Right lobe of liver (tissue), 6 donors: Measurements from ENCODE around the gene SNX15. TPM values are rescaled to one million over a fixed set of nuclear protein-coding genes. Genes with fewer than 3 reads are reported as not detected.

ENCODE experiments used
- ATAC-seq, 4 donors: fragments of 200-7000 bp; cut with Tn5 transposase; one replicate each; pipeline ENCODE4 v1.9.1; 2020; ENCODE audit warnings: mild to moderate bottlenecking in 4 of 4, moderate library complexity in 4 of 4
- DNase-seq, 3 donors: peaks; one replicate each; pipeline ENCODE4 v3.0.0-alpha.2; 2020
- H3K27ac ChIP-seq, 3 donors: fragments of 200-600 bp; one replicate each; pipeline ENCODE4 v1.8.0; 2022
- H3K27me3 ChIP-seq, 2 donors: fragments of 200-600 bp; one replicate each; pipeline ENCODE4 v1.8.0; 2022
- H3K36me3 ChIP-seq, 4 donors: fragments of 200-600 bp; sonication (generic) in 1 of 4; one replicate each; pipeline versions ENCODE4 v1.5.1 to v1.8.0; 2017 to 2022; ENCODE audit warnings: control low read depth in 1 of 4
- H3K4me1 ChIP-seq, 4 donors: fragments of 200-600 bp; sonication (generic) in 1 of 4; one replicate each; pipeline versions ENCODE4 v1.5.1 to v1.8.0; 2017 to 2022; ENCODE audit warnings: control low read depth in 1 of 4
- H3K4me3 ChIP-seq, 3 donors: fragments of 200-600 bp; one replicate each; pipeline ENCODE4 v1.8.0; 2022
- H3K9me3 ChIP-seq, 4 donors: fragments of 200-600 bp; sonication (generic) in 1 of 4; one replicate each; pipeline versions ENCODE4 v1.5.1 to v1.8.0; 2017 to 2022; ENCODE audit warnings: control low read depth in 1 of 4
- POLR2A ChIP-seq: fragments of 450-650 bp; IDR thresholded peaks from one replicate; pipeline ENCODE4 v1.6.1; 2017; ENCODE audit warnings: antibody characterized with exemption, mild to moderate bottlenecking
- WGBS: methylation state at CpG from one replicate; pipeline ENCODE4 v1.1.6; 2018; ENCODE audit warnings: low coverage, low lambda C conversion rate; ENCODE audit not compliant: insufficient coverage; ENCODE audit errors: missing lambda C conversion rate; 5-methylcytosine and 5-hydroxymethylcytosine counted together
- intact Hi-C, 2 donors: fragments of 100-400 bp; cut with DNase I; formaldehyde crosslinking; loops; one replicate each; pipeline versions ENCODE4 v1.11.2 to v1.14.1; 2022
- total RNA-seq, 6 experiments: library from RNA; depleted of rRNA in 2 of 6; stranded (reverse); fragments of >200 nt in 2 of 6; fragmentation: NEBNext Ultra II Directional in 3 of 6; extraction: Animal tissue kit (Norgen Biotek cat#: 25700) in 3 of 6; gene quantifications; one replicate each; pipeline versions ENCODE4 v1.1.0 to v1.2.4, GENCODE V29; 2016 to 2023
- TF ChIP-seq, protein P1 (sequence below), 4 donors: fragments of 200-600 bp in 3 of 4; fragments of 450-650 bp in 1 of 4; IDR thresholded peaks; one replicate each; pipeline versions ENCODE4 v1.5.1 to v1.8.0; 2016 to 2022; ENCODE audit warnings: antibody characterized with exemption in 4 of 4, mild to moderate bottlenecking in 2 of 4
- donor health status: DM: no; HTN: yes; CAD: no.
- donor health status: DM: no; HTN: no; CAD: no.
- donor health status: DM: no; HTN: no; CAD: no.
- donor health status: DM: no; HTN: yes; CAD: no.
- donor health status: DM: no; HTN: yes; CAD: no.

Gene SNX15
- total RNA-seq, 6 experiments from 2014 or later, result 6.4 to 10.3 (median 8.7) TPM

DNA sequence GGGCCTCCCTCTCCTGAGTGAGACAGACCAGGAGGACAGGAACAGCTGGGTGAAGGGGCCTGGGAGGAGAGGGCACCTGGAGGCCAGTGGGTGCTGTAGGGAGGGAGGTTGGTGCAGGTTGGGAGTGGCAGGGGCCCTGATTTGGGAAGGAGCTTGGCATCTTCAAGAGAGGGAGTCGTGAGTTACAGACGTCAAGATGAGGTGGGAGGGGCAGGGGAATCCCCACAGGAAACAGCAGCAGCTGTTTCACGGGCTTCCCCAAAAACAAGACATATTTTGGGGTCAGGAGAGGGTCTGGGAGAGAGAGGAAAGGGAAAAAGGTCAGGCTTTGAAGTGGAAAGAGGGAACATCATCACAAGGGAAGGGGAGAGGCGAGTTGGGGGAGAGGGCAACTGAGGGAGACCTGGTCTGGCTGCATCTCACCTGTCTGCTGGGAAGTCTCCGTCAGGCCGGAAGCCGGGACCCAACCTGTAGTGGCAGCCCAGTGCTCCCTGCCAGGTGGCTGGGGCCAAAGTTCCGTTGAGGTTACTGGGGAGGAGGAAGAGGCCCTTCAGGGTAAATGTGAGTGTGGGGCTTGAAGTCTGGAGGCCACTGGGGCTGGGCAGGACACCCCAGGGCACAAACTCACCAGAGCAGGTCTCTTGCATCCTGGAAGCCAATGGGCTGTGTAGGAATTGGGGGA is 26.7 kb downstream of the SNX15 start:
- intact Hi-C loops, result no loop called here
- H3K36me3 ChIP-seq, result no peaks in the 10 kb centered on the region
- DNase-seq (no peak), ATAC-seq (no peak)
- no peaks in the 10 kb centered on the region for H3K27me3 ChIP-seq
- 49% methylated on average over 8 of the region's 8 CpGs for WGBS
- no peaks in the 10 kb centered on the region for H3K9me3 ChIP-seq
- no peaks in the 10 kb centered on the region for H3K4me1 ChIP-seq
- H3K4me3 ChIP-seq, result no peak overlapping the region
- TF ChIP-seq, protein P1, sequence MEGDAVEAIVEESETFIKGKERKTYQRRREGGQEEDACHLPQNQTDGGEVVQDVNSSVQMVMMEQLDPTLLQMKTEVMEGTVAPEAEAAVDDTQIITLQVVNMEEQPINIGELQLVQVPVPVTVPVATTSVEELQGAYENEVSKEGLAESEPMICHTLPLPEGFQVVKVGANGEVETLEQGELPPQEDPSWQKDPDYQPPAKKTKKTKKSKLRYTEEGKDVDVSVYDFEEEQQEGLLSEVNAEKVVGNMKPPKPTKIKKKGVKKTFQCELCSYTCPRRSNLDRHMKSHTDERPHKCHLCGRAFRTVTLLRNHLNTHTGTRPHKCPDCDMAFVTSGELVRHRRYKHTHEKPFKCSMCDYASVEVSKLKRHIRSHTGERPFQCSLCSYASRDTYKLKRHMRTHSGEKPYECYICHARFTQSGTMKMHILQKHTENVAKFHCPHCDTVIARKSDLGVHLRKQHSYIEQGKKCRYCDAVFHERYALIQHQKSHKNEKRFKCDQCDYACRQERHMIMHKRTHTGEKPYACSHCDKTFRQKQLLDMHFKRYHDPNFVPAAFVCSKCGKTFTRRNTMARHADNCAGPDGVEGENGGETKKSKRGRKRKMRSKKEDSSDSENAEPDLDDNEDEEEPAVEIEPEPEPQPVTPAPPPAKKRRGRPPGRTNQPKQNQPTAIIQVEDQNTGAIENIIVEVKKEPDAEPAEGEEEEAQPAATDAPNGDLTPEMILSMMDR (IDR thresholded peaks at IDR 0.05), result no peak
- no peak for TF ChIP-seq POLR2A
- no peak overlapping the region for H3K27ac ChIP-seq

DNA sequence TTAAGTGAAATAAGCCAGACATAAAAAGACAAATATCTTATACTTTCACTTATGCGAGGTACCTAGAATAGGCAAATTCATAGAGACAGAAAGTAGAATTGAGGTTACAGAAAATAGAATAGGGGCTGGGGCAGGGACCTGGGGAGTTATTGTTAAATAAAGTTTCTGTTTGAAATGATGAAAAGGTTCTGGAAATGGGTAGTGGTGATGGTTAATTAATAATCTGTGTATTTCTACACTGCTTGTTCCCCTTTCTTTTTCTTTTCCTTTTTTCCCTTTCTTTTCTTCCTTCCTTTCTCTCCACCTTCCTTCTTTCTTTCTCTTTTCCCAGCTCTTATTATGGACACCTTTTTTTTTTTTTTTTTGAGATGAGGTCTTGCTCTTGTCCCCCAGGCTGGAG is 28.3 kb downstream of the SNX15 start:
- 79% methylated on average over 1 of the region's 1 CpG for WGBS
- TF ChIP-seq, protein P1 (IDR thresholded peaks at IDR 0.05), result no peak
- TF ChIP-seq POLR2A, result no peak
- DNase-seq (no peak), ATAC-seq (no peak)
- H3K9me3 ChIP-seq, result no peaks in the 10 kb centered on the region
- H3K4me1 ChIP-seq, result no peaks in the 10 kb centered on the region
- no peak overlapping the region for H3K4me3 ChIP-seq
- no peak overlapping the region for H3K27ac ChIP-seq
- intact Hi-C loops, result no loop called here
- no peaks in the 10 kb centered on the region for H3K36me3 ChIP-seq
- H3K27me3 ChIP-seq, result no peaks in the 10 kb centered on the region

DNA sequence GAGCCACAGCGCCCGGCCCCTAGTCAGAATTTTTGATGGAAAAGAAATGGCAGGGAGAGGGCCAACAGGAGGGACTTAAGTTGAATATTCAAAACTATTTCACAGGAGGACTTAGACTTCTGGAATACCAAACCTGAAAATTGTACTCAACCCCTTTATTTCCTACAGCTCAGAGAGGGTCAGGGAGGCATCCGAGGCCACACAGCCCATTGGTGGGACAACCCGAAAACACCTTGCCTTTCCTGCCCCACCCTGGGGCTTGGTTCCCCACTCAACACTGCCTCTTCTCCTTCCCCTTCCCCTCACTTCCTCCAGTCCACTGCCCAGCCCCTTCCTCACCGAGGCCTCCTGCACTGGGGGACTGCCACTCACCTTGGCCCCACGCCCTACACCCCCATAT is 29.8 kb downstream of the SNX15 start:
- no peak overlapping the region for H3K4me3 ChIP-seq
- intact Hi-C loops, result no loop called here

DNA sequence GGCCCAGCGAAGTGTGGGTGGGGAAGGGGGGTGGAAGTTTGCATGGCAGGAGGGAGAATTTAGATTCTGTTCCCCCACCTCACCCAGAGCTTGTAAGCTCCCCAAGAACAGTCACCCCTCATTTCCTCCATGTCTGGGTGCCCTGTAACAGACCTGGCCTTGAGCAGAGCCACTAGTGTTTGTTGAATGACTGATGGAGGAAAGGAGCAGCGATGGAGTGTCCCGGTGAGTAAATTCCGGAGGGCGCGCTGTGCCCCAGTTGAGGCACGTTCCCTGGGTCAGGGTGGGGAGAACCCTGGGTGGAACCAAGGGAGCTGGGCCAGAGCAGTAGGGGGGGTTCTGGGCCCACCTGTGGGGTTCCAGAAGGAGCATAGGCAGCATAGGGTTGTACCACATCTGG is 30.3 kb downstream of the SNX15 start:
- TF ChIP-seq, protein P1 (IDR thresholded peaks at IDR 0.05), result no peak
- TF ChIP-seq POLR2A, result no peak
- Histone ChIP-seq H3K36me3 (no peaks in the 10 kb centered on the region), H3K27ac (no peak overlapping the region), H3K4me3 (no peak overlapping the region), H3K9me3 (no peaks in the 10 kb centered on the region), H3K27me3 (no peaks in the 10 kb centered on the region), H3K4me1 (no peaks in the 10 kb centered on the region)
- WGBS, result no CpG with 5 or more reads among the region's 7 CpGs
- intact Hi-C loops, result no loop called here
- ATAC-seq (no peak), DNase-seq (no peak)

More for the DNA sequence above, 29.8 kb downstream of the SNX15 start:
- DNase-seq, result no peak
- Histone ChIP-seq H3K27me3 (no peaks in the 10 kb centered on the region), H3K9me3 (no peaks in the 10 kb centered on the region), H3K27ac (no peak overlapping the region), H3K4me1 (no peaks in the 10 kb centered on the region), H3K36me3 (no peaks in the 10 kb centered on the region)
- no peak for ATAC-seq
- TF ChIP-seq POLR2A, result no peak
- TF ChIP-seq, protein P1 (IDR thresholded peaks at IDR 0.05), result no peak
- 91% methylated on average over 4 of the region's 6 CpGs for WGBS

DNA sequence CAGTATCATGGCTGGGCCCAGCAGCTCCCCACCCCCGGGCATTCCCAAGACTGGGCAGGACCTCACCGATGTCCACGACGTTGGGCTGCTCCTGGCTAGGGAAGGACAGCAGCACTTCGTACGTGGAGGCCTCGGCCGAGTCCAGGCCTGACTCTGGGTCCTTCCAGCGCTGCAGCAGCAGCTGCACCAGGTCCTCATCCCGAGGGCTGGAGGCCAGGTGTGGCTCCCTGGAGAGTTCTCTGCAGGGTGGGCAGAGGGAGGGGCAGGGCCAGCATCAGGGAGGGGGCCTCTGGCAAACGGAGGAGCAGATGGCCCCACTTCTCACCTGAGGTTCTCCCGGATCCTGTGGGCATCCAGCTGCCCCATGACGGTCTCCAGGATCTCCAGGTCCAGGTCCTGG is 30.8 kb downstream of the SNX15 start:
- intact Hi-C loops, result no loop called here
- Histone ChIP-seq H3K4me3 (no peak overlapping the region), H3K27ac (no peak overlapping the region), H3K4me1 (no peaks in the 10 kb centered on the region), H3K27me3 (no peaks in the 10 kb centered on the region), H3K36me3 (no peaks in the 10 kb centered on the region), H3K9me3 (no peaks in the 10 kb centered on the region)
- DNase-seq, result no peak
- no peak for ATAC-seq
- no peak for TF ChIP-seq POLR2A
- TF ChIP-seq, protein P1 (IDR thresholded peaks at IDR 0.05), result no peak
- no CpG with 5 or more reads among the region's 13 CpGs for WGBS
